ENCODE data around the gene PSME2. TPM values are rescaled to one million over a fixed set of nuclear protein-coding genes. Genes with fewer than 3 reads are reported as not detected.

PSME2 gene
- total RNA-seq, 1 experiment from 2014 or later = 126 TPM

DNA sequence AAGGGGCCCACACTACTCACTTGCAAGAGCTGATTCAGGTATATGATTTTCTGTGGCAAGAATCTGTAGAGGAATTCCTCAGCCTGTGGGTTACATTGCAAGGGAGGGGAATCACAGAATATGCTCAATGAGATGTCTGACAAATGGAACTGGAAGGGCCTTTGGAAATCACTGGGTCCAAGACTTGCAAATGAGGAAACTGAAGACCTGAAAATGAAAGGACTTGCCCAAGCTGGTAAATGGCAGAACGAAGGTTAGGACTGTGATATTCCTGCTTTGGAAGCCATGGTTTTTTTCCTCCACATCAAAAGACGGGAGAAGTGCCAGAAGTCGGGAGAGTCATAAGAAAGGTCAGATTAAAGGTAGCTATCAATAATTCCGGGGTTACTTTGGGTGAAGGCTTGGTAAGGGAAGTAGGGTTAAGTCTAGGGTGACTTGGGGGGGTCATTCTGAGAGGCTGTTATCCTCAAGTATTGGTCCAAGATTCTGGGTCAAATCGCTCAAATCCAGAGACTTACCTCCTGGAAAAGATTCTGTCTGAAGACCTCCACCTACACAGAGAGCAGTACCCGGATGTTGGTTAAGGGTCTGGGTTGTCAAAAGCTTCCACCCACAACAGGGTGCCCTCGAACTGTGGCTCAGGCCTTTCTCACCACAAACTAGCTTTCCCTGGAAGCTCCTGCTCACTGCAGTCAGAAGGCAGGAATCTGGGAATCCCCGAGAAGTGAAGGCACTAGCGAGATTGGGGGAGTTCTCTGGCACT is 539 bp downstream of the PSME2 start:
- H3T11ph ChIP-seq (ENCODE audit: low read length) = no peak overlapping the region
- no peak overlapping the region for H2AK5ac ChIP-seq (ENCODE audit: insufficient read length, low read length)
- no peak overlapping the region for H4K5ac ChIP-seq (ENCODE audit: insufficient read length, low read depth, low read length)
- TF ChIP-seq, protein P1, sequence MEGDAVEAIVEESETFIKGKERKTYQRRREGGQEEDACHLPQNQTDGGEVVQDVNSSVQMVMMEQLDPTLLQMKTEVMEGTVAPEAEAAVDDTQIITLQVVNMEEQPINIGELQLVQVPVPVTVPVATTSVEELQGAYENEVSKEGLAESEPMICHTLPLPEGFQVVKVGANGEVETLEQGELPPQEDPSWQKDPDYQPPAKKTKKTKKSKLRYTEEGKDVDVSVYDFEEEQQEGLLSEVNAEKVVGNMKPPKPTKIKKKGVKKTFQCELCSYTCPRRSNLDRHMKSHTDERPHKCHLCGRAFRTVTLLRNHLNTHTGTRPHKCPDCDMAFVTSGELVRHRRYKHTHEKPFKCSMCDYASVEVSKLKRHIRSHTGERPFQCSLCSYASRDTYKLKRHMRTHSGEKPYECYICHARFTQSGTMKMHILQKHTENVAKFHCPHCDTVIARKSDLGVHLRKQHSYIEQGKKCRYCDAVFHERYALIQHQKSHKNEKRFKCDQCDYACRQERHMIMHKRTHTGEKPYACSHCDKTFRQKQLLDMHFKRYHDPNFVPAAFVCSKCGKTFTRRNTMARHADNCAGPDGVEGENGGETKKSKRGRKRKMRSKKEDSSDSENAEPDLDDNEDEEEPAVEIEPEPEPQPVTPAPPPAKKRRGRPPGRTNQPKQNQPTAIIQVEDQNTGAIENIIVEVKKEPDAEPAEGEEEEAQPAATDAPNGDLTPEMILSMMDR (conservative IDR thresholded peaks at IDR 0.05) = no peak
- H3K56ac ChIP-seq (ENCODE audit: insufficient read length, low read depth, low read length) = no peak overlapping the region
- H3K9me3 ChIP-seq (ENCODE audit: control insufficient read depth, low read depth, low read length) = no peaks in the 10 kb centered on the region
- no peaks in the 10 kb centered on the region for H3K27me3 ChIP-seq (ENCODE audit: insufficient read depth, low read length)
- peak overlapping the region; percentile 96 to 99 for H3K4me3 Mint-ChIP-seq
- peaks cover 9 to 52% (median 50%) of the 10 kb centered on the region in 3 experiments for H3K36me3 Mint-ChIP-seq (ENCODE audit: insufficient read depth in 1 of 3, low read depth in 3 of 3)
- H3K4me1 Mint-ChIP-seq = peaks cover 24% of the 10 kb centered on the region in 2 experiments
- no CpG with 5 or more reads among the region's 9 CpGs for WGBS (ENCODE audit: extremely low coverage, insufficient read length, low lambda C conversion rate)
- no peak overlapping the region for H2BK20ac ChIP-seq (ENCODE audit: low read depth, low read length, poor library complexity, severe bottlenecking)
- H2BK5ac ChIP-seq (ENCODE audit: insufficient read length, low read length) = no peak overlapping the region
- H2BK15ac ChIP-seq (ENCODE audit: low read depth, low read length) = no peak overlapping the region
- peak overlapping the region; percentile 81; the same call in 1 of the 2 replicates for H3K14ac ChIP-seq (ENCODE audit: insufficient read depth, low read length)
- no peak overlapping the region for H2BK120ac ChIP-seq (ENCODE audit: low read depth, low read length, poor library complexity, severe bottlenecking)
- H3K4ac ChIP-seq (ENCODE audit: low read depth, low read length) = no peak overlapping the region
- no peak overlapping the region for H4K8ac ChIP-seq (replicated peaks; ENCODE audit: insufficient read length, low read depth, low read length)
- no peak overlapping the region for H3K27ac ChIP-seq (ENCODE audit: insufficient read length, low read depth, low read length)
- H3K27me3 Mint-ChIP-seq (ENCODE audit: low read depth) = no peaks in the 10 kb centered on the region
- no peaks in the 10 kb centered on the region for H3K9me3 Mint-ChIP-seq
- no peak overlapping the region for H2BK12ac ChIP-seq (ENCODE audit: insufficient read length, low read depth, low read length)
- H3K4me2 ChIP-seq (ENCODE audit: insufficient read depth, insufficient read length, low read length) = peak overlapping the region; percentile 83
- no peaks in the 10 kb centered on the region for H3K4me1 ChIP-seq (ENCODE audit: insufficient read depth, low read length)
- H3K23me2 ChIP-seq (ENCODE audit: insufficient read length, low read depth, low read length, poor library complexity, severe bottlenecking) = peaks cover 19% of the 10 kb centered on the region
- H3K79me1 ChIP-seq (ENCODE audit: insufficient read depth, low read depth, low read length, poor library complexity, severe bottlenecking) = peaks cover 4% of the 10 kb centered on the region
- no peak overlapping the region for H3K23ac ChIP-seq (ENCODE audit: insufficient read length, low read depth, low read length)
- peak overlapping the region; percentile 77 for H3K18ac ChIP-seq (ENCODE audit: insufficient read length, low read depth, low read length)
- DNase-seq = no peak
- H4K20me1 ChIP-seq (ENCODE audit: control insufficient read depth, insufficient read depth, insufficient read length) = no peaks in the 10 kb centered on the region
- peaks cover 8% of the 10 kb centered on the region; the same call in 1 of the 2 replicates for H3K79me2 ChIP-seq (ENCODE audit: insufficient read depth, low read length)
- no peak overlapping the region for H4K91ac ChIP-seq (ENCODE audit: insufficient read length, low read depth, low read length)
- no peak overlapping the region for H2AFZ ChIP-seq (ENCODE audit: low read length)
- H3K9ac ChIP-seq (ENCODE audit: extremely low read depth, insufficient read length, low read length) = peak overlapping the region; percentile 86
- peak overlapping the region; percentile 68 to 92 (median 68); a peak in 5 of 7 replicates for H3K27ac Mint-ChIP-seq
